ENCODE measurements around the gene GPC5.

DNA sequence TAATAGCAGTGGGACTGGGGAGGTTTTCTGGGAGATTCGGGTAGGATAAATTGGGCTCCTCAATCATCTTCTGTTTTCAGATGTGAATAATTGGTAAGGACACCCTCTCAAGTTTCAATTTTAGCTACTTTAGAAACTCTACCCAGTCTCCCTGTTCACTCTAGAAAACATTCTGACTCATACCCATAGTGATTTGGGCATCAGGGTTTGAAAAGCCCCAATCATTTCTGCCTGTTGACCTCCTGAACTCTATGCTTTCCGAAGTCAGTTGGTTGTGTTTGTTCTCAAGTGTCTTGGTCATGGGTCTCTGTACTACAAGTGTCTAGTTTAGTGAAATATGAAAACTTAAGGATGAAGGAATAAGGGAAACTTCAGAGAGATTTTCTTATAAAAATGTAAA is 916.8 kb downstream of the GPC5 start:
- TF ChIP-seq, protein P1, sequence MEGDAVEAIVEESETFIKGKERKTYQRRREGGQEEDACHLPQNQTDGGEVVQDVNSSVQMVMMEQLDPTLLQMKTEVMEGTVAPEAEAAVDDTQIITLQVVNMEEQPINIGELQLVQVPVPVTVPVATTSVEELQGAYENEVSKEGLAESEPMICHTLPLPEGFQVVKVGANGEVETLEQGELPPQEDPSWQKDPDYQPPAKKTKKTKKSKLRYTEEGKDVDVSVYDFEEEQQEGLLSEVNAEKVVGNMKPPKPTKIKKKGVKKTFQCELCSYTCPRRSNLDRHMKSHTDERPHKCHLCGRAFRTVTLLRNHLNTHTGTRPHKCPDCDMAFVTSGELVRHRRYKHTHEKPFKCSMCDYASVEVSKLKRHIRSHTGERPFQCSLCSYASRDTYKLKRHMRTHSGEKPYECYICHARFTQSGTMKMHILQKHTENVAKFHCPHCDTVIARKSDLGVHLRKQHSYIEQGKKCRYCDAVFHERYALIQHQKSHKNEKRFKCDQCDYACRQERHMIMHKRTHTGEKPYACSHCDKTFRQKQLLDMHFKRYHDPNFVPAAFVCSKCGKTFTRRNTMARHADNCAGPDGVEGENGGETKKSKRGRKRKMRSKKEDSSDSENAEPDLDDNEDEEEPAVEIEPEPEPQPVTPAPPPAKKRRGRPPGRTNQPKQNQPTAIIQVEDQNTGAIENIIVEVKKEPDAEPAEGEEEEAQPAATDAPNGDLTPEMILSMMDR (IDR thresholded peaks at IDR 0.05 in 8 of 11, conservative IDR thresholded peaks at IDR 0.05 in 3 of 11), result no peak
- no peak for TF ChIP-seq POLR2A (IDR thresholded peaks at IDR 0.05)
- no peak for TF ChIP-seq POLR2AphosphoS5 (IDR thresholded peaks at IDR 0.05)

Data from spleen (tissue), 7 donors.